IMR-90 (cell line): ENCODE data around the gene PABPN1.

Experiments
- CEBPB ChIP-seq: IDR thresholded peaks from 2 replicates; pipeline ENCODE4 v1.6.1; 2012; ENCODE audit warnings: low read depth, low read length, improper control_type of control experiment
- CHD1 ChIP-seq: IDR thresholded peaks from 2 replicates; pipeline ENCODE4 v1.6.1; 2012; ENCODE audit warnings: low read depth, low read length, improper control_type of control experiment
- MAFK ChIP-seq: IDR thresholded peaks from 2 replicates; pipeline ENCODE4 v1.6.1; 2012; ENCODE audit warnings: low read depth, low read length, improper control_type of control experiment
- NFE2L2 ChIP-seq: fragments of 150-350 bp; IDR thresholded peaks from 2 replicates; pipeline ENCODE4 v1.6.1; 2016; ENCODE audit warnings: low read depth, mild to moderate bottlenecking, low read length
- POLR2A ChIP-seq: IDR thresholded peaks from 2 replicates; pipeline ENCODE4 v1.6.1; 2012; ENCODE audit warnings: mild to moderate bottlenecking, low read depth, low read length
- RAD21 ChIP-seq: IDR thresholded peaks from 2 replicates; pipeline ENCODE4 v1.6.1; 2012; ENCODE audit warnings: low read length, improper control_type of control experiment
- SMC3 ChIP-seq: fragments of 150-350 bp; IDR thresholded peaks from 2 replicates; pipeline ENCODE4 v1.6.1; 2016; ENCODE audit warnings: low read depth, mild to moderate bottlenecking, antibody characterized with exemption, low read length, moderate library complexity
- TF ChIP-seq, protein P1 (sequence below): conservative IDR thresholded peaks from 2 replicates; pipeline ENCODE4 v1.5.1; 2012; ENCODE audit warnings: mild to moderate bottlenecking, low read depth, low read length, improper control_type of control experiment
- TF ChIP-seq, protein P2 (sequence below): fragments of 150-350 bp; IDR thresholded peaks from 2 replicates; pipeline ENCODE4 v1.6.1; 2017; ENCODE audit warnings: mild to moderate bottlenecking, antibody characterized with exemption, low read length, low read depth
- TF ChIP-seq, protein P3 (sequence below): fragments of 150-350 bp; IDR thresholded peaks from 2 replicates; pipeline ENCODE4 v1.6.1; 2016; ENCODE audit warnings: low read depth, mild to moderate bottlenecking, low read length, moderate library complexity, borderline replicate concordance

GRCh38 chr14:23302290-23303225, 18.7 kb upstream of the PABPN1 start, which contains the start of gene PPP1R3E:
- TF ChIP-seq, protein P1, sequence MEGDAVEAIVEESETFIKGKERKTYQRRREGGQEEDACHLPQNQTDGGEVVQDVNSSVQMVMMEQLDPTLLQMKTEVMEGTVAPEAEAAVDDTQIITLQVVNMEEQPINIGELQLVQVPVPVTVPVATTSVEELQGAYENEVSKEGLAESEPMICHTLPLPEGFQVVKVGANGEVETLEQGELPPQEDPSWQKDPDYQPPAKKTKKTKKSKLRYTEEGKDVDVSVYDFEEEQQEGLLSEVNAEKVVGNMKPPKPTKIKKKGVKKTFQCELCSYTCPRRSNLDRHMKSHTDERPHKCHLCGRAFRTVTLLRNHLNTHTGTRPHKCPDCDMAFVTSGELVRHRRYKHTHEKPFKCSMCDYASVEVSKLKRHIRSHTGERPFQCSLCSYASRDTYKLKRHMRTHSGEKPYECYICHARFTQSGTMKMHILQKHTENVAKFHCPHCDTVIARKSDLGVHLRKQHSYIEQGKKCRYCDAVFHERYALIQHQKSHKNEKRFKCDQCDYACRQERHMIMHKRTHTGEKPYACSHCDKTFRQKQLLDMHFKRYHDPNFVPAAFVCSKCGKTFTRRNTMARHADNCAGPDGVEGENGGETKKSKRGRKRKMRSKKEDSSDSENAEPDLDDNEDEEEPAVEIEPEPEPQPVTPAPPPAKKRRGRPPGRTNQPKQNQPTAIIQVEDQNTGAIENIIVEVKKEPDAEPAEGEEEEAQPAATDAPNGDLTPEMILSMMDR = no peak
- no peak for TF ChIP-seq RAD21
- TF ChIP-seq SMC3 = no peak
- no peak for TF ChIP-seq POLR2A
- no peak for TF ChIP-seq MAFK
- TF ChIP-seq CEBPB = no peak
- no peak for TF ChIP-seq NFE2L2
- no peak for TF ChIP-seq CHD1
- TF ChIP-seq, protein P2, sequence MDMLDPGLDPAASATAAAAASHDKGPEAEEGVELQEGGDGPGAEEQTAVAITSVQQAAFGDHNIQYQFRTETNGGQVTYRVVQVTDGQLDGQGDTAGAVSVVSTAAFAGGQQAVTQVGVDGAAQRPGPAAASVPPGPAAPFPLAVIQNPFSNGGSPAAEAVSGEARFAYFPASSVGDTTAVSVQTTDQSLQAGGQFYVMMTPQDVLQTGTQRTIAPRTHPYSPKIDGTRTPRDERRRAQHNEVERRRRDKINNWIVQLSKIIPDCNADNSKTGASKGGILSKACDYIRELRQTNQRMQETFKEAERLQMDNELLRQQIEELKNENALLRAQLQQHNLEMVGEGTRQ = no peak
- TF ChIP-seq, protein P3, sequence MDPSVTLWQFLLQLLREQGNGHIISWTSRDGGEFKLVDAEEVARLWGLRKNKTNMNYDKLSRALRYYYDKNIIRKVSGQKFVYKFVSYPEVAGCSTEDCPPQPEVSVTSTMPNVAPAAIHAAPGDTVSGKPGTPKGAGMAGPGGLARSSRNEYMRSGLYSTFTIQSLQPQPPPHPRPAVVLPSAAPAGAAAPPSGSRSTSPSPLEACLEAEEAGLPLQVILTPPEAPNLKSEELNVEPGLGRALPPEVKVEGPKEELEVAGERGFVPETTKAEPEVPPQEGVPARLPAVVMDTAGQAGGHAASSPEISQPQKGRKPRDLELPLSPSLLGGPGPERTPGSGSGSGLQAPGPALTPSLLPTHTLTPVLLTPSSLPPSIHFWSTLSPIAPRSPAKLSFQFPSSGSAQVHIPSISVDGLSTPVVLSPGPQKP = no peak
